HTERT RPE-1 (cell line): ENCODE measurements around the gene TAF4.
"Not testable (repeated sequence)": the region's sequence is repeated elsewhere in the genome, so short reads cannot be mapped to it uniquely, and the experiment has no call there.

ENCODE experiments used
- in situ Hi-C: fragments of 300-500 bp; cut with MboI; formaldehyde crosslinking; loops from 4 replicates; pipeline ENCODE4 v1.14.3; 2020; ENCODE audit warnings: low sequenced_read_pairs

TAF4 gene, protein sequence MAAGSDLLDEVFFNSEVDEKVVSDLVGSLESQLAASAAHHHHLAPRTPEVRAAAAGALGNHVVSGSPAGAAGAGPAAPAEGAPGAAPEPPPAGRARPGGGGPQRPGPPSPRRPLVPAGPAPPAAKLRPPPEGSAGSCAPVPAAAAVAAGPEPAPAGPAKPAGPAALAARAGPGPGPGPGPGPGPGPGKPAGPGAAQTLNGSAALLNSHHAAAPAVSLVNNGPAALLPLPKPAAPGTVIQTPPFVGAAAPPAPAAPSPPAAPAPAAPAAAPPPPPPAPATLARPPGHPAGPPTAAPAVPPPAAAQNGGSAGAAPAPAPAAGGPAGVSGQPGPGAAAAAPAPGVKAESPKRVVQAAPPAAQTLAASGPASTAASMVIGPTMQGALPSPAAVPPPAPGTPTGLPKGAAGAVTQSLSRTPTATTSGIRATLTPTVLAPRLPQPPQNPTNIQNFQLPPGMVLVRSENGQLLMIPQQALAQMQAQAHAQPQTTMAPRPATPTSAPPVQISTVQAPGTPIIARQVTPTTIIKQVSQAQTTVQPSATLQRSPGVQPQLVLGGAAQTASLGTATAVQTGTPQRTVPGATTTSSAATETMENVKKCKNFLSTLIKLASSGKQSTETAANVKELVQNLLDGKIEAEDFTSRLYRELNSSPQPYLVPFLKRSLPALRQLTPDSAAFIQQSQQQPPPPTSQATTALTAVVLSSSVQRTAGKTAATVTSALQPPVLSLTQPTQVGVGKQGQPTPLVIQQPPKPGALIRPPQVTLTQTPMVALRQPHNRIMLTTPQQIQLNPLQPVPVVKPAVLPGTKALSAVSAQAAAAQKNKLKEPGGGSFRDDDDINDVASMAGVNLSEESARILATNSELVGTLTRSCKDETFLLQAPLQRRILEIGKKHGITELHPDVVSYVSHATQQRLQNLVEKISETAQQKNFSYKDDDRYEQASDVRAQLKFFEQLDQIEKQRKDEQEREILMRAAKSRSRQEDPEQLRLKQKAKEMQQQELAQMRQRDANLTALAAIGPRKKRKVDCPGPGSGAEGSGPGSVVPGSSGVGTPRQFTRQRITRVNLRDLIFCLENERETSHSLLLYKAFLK

DNA sequence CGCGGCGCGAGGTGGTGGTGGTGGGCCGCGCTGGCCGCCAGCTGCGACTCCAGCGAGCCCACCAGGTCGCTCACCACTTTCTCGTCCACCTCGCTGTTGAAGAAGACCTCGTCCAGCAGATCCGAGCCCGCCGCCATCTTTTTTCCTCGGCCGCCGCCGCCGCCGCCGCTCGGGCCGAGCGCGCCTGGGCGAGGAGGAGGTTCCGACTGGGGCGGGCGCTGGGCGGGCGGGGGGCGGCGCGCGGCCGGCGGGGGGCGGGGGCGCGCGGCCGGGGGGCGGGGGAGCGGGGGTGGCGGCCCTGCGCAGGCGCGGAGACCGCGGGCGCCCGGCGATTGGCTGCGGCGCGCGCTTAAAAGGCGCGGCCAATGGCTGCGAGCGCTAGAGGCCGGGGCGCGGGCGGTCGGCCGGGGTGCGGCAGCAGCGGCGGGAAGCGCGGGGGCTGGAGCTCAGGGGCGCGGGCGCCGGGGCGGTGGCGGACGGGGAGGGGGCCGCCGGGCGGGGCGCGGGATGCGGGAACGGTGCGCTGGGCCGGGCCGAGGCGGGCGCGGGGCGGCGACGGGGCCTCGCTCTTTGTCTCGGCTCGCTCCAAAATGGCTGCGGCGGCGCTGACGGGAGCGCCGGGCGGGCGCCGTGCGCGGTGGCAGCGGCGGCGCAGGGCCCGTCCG is at the start of gene TAF4:
TAF4 (minus strand) TSS at position 208 of the 665 bp plus-strand sequence; CDS start at position 137, 71 bp downstream.
- in situ Hi-C loops, result no loop called here

DNA sequence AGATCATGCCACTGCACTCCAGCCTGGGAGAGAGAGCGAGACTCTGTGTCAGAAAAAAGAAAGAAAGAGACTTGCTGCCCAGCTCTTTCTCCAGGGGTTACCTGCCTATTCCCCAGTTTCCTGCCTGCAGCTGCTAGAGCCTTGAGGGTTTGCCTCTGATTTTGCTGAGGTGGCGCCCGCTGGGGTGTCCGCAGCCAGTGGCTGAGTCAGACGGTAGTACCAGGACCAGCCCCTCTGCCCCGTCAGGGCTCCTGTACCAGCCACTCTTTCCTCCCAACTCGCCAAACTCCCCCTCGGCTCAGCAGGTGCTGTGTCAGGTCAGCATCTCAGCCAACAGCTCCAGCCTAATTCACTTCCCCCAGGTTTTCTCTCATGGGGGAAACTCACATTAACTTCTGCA is 49.2 kb upstream of the TAF4 start:
- in situ Hi-C loops, result no loop called here

DNA sequence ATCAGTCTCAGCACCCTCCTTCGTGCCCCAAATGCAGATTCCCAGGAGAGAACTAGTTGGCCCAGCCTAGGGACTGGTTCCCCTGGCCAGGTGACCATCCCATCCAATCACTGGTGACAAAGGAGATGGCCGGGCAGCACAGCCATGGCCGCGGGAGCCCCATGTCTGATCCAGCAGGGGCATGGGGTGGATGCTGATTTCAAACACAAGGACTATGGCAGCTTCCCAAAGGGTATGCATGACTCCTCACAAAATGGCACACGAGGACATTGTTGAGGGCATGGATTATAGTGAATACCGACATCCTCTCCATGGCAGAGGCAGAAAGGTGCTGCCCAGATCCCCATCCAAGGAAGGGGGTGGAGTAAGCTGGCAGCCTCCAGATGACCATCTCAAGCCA is 46.7 kb upstream of the TAF4 start:
- in situ Hi-C loops, result no loop called here

DNA sequence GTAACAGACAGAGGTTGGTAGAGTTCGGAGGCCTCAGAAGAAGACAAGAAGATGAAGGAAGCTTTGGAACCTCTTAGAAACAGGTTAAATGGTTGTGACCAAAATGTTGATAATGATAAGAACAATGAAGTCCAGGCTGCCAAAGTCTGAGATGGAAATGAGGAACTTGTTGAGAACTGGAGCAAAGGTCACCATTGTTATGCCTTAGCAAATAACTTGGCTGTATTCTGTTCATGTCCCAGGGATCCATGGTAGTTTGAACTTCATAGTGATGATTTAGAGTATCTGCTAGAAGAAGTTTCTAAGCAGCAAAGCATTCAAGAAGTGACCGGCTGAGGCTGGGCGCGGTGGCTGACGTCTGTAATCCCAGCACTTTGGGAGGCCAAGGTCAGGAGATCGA is 45.5 kb upstream of the TAF4 start:
- in situ Hi-C loops, result no loop called here

DNA sequence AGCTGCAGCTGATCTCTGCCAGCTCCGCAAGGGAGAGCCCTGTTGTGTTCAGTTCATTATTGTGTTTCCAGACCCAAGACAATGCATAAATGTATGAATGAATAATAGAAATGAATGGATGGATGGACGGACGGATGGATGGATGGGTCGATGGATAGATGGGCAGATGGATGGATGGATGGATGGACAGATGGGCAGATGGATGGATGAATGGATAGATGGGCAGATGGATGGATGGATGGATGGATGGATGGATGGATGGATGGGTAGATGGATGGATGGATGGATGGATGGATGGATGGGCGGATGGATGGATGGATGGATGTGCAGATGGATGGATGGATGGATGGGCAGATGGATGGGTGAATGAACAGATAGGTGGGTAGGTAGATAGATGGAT is 39.9 kb upstream of the TAF4 start:
- in situ Hi-C loops, result no loop called here

DNA sequence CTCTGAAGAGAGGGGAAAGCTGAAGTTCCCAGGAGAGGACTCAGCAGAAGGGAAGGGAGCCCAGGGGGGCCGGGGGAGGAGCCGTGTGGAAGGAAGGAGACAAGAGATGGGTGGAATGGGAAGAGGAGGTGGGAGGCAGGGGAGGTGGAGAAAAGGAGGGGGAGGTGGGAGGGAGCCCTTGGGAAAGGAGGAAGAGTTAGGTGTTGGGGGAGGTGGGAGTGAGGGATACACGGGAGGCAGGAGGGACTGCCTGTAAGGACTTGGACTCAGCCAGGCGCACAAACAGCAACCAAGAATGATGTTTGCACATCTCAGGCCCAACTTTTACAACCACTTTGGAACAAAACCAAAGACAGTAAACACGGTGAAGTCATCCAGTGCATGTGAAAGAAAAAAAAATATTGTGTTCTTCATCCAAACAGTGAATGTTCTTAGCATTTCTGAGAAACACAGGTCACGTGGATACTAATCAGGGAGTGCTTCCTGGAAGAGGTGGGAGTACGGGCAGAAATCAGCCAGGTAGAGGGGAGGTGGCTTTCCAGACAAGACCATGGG is 39.2 kb upstream of the TAF4 start:
- in situ Hi-C loops, result no loop called here

DNA sequence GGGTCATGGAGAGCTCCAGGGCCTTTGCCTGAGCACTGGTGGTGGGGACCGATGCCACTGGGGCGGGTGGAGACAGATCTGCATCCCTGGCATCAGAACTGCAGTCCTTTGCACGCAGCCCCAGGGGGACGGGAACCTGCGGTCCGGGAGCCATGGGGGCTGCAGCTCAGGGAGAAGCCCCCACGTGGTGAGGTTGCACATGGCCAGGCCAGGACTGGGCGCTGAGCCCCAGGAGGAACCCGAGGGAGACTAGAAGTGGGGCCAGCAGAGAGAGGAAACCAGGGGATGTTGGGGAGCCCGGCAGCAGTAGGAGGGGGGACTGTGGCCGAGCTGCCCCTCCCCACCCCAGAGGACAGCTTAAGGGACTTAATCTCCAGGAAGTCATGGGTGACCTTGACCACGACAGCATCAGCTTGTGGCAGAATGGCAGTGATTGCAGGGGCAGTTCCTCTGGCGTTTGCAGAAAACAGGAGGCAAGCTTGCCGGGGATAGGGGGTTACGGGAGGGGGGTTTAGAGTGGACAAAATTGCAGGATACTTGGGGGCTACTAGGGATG is 38.6 kb upstream of the TAF4 start:
- in situ Hi-C loops, result no loop called here

DNA sequence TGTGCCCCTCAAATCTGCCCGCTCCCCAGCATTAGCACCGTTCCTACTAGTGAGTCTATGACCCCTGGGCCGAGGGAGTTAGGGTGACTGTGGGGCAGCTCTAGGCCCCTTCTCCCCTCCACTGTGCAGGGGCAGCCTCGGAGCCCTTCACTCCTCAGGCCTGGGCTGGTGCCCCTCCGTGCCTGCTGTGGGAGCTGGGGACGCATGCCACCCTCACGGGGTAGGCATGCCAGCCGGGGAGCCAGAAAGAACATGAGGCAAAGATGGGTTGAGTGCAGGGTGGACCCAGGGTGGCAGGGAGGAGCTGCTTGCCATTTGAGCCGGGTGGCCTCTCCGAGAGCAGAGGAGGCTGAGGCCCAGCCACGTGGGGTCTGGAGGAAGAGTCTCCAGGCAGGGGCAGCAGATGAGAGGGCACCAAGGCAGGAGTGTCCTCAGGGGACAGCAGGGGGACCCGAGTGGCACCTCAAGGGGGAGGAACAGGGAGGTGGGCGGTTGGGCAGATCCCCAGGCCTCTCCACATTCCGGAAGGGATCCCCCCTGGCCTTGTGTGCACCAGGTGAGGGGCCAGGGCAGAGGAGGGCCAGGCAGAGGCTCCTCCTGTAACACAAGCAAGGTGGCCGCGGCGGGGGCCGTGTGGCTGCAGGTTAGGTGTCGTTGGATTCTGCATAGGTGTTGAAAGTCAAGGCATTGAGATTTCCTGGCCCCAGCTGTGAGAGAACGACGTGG is 38.0 kb upstream of the TAF4 start:
- in situ Hi-C loops, result no loop called here

DNA sequence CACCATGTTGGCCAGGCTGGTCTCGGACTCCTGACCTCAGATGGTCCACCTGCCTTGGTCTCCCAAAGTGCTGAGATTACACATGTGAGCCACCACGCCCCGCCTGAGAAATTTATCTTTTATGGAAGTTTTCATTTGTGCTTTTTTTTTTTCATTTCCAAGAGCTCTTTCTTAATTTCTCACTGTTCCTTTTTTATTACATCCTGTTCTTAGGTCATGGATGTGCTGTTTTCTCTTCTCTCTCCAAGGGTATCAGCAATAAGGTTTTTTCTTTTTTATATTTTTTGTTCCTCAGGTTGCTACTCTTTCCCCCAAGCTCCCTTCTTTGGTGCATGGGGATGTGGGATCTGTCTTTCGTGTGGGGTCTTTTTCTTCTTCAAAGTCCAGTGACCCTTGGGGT is 35.4 kb upstream of the TAF4 start:
- in situ Hi-C loops, result no loop called here

DNA sequence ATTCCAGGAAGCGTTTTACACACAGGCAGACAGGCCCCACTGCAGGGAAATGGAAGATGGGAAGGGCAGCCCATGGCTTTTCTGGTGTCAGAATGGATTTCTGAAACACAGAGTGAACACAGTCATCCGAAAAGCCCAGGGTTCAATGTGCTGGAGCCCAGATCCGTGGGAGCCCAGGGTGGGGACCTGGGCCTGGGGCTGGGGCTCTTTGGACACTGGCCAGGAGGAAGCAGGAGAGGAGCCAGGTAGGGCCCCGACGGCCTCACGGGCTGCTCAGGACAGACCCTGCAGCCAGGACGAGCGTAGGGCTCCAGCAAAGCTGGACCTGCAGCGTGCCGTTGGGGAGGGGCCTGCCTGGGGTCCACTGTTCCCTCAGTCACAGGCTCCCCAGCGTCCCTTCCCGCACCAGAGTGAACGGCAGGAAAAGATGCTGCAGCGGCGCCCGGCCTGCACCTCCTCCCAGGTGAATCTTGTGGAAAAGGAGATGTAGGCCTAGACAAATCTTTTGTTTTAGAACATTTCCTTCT is 32.3 kb upstream of the TAF4 start:
- in situ Hi-C loops, result no loop called here

DNA sequence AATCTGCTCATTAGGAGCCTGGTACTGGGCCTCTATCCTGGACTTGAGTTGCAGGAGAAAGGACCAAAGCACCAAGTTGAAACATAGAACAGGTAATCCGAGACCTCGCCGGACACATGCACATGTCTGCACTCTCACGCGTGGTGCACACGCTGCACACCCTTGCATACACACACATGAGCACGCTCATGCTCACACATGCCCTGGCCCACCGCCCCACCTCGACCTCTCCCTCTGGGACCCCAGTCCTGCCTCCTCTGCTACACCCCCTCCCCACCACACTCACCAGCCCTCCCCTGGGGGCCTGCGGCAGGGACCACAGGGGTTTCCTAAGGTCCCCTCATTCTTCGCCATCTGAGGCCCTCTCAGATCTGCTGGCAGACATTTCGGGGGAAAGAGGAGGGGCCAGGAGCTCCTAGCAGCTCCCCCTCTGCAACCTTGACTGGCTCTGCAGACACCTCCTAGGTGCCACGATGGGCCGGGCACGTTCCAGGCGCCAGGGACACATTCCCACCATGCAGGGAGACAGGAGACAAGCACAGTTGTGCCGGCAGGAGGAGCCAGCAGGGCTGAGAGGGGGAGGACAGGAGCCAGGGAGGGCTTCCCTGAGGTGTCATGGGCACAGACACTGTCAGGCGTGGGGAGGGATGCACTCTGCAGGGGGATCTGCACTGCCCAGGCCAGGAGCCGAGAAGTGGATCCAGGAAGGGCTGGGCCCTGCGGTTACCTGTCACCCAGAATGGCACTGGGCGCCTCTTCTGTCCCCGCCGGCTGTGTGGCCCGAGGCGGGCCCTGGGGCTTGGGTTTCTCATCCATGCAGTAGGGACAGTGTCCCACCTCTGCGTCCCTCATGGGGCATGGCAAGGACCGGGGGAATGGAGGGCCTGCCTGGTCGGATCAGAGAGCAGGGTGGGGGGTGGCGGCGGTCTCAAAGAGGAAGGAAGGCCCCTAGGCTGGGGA is 31.0 kb upstream of the TAF4 start:
- in situ Hi-C loops, result no loop called here

DNA sequence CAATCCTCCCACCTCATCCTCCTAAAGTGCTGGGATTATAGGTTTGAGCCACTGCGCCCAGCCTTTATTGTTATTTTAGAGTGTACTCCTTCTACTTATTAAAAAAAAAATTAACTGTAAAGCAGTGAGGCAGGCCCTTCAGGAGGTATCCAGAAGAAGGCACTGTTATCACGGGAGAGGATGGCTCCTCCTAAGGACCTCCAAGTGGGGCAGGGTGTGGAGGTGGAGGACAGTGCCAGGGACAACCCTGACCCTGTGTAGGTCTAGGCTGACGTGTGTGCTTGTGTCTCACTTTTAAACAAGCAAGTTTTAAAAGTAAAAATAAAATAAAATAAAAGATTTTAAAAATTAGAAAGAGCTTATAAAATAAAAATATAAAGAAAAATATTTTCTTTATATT is 23.7 kb upstream of the TAF4 start:
- in situ Hi-C loops, result no loop called here

DNA sequence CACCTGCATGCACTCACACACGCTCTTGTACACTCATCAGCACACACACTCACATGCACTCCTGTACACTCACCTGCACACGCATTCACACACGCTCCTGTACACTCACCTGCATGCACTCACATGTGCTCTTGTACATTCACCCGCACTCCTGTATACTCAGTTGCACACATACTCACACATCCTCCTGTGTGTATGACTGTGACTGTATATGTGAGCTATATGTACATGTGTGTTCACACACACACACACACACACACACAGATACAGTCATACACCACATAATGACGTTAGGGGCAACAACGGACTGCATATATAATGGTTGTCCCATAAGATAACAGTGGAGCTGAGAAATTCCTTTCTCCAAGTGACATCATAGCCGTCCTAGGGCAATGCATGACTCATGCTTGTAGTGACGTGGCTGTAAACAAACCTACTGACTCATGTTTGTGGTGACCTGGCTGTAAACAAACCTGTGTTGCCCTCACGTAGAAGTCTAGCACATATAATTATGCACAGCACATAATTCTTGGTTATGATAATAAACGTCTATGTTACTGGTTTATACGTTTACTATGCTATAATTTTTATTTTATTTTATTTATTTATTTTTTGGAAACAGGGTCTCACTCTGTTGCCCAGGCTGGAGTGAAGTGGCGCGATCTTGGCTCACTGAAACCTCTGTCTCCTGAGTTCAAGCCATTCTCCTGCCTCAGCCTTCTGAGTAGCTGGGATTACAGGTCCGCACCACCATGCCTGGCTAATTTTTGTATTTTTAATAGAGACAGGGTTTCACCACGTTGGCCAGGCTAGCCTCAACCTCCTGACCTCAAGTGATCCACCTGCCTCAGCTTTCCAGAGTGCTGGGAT is 22.8 kb upstream of the TAF4 start:
- in situ Hi-C loops, result no loop called here

DNA sequence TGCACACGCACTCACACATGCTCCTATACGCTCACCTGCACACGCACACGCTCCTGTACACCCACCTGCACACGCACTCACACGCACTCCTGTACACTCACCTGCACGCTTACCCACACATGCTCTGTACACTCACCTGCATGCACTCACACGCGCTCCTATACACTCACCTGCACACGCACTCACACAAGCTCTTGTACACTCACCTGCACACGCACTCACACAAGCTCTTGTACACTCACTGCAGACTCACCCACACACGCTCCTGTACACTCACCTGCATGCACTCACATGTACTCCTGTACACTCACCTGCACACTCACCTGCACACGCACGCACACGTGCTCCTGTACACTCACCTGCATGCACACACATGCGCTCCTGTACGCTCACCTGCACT is 22.0 kb upstream of the TAF4 start:
- in situ Hi-C loops, result no loop called here

DNA sequence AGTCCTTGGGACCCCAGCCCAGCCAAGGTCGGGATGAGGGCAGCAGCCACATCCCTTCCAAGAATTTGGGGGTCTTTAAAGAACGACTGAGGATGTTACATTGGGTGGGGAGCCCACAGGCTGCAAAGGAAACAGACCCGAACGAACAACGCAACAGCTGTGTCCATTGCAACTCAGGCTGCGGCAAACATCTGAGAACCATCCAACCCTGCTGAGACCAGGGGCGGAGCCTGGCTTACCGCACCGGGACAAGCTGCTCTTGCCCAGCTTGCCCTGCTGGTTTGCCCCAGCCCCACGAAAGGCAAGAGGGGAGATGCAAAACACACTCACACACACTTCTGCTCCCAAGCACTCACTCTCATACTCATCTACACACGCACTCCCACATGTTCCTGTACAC is 21.5 kb upstream of the TAF4 start:
- in situ Hi-C loops, result no loop called here

DNA sequence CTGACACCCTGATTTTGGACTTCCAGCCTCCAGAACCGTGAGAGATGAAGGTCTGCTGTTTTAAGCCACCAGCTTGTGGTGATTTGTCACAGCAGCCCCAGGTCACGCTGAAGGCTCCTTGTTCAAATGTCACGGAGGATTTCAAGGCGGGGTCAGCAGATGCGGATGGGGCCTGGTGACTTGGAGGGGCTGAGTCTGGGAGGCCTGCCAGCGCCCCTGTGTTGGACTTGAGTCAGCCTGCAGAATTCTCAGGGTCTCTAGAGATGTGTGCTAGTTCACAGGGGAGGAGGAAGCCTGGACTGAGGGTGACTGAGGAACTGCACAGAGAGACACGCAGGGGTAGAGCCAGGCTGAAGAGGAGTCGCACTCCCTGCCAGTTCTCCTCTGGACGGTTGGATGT is 19.5 kb upstream of the TAF4 start:
- in situ Hi-C loops, result no loop called here

DNA sequence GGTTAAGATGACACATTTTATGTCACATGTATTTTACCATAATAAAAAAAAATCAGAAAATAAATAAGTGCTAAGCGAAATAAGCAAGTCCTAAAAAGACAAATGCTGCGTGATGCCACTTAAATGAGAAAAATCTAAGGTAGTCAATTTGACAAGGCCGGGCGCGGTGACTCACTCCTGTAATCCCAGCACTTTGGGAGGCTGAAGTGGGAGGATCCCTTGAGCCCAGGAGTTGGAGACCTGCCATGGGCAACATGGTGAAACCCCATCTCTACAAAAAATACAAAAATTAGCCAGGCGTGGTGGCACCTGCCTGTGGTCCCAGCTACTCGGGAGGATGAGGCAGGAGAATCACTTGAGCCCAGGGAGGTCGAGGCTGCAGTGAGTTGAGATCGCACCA is 18.5 kb upstream of the TAF4 start:
- in situ Hi-C loops, result not testable (repeated sequence)

DNA sequence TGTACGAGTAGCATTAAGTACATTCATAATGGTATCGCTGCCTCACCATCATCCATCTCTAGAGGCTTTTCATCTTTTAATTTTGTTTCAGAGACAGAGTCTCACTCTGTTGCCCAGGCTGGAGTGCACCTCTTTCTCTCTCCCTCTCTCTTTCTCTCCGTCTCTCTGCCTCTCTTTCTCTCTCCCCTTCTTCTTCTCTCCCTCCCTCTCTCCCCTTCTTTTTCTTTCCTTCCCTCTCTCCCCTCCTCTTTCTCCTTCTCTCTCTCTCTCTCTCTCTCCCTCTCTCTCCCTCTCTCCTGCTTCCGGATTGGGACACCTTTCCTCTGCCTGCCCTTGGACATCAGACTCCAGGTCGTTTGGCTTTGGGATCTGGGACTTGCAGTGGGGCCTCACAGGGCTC is 17.6 kb upstream of the TAF4 start:
- in situ Hi-C loops, result no loop called here
